Measurements from ENCODE around the gene P2RX4. TPM values are rescaled to one million over a fixed set of nuclear protein-coding genes. Genes with fewer than 3 reads are reported as not detected.
"Not testable (repeated sequence)": the region's sequence is repeated elsewhere in the genome, so short reads cannot be mapped to it uniquely, and the experiment has no call there.

Gene P2RX4
- total RNA-seq, 2 experiments from 2014 or later, result 117 to 125 TPM

DNA sequence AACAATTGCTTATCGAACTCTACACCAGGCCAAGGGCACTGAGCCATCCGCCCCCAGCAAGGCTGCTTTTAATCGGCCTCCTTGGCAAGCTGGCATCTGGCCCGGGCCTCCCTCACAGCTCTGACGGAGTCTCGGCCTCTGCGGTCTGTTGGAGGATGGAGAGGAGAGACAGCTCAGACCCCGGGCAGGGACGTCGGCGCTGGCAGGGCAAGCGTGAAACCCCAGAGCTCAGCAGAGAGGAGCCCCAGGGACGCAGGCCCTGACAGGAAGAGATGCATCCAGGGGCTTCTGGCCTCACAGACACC, 69.1 kb downstream of the P2RX4 start:
- no peaks in the 10 kb centered on the region for H3K27me3 Mint-ChIP-seq
- H3K27ac Mint-ChIP-seq, result no peak overlapping the region
- H3K4me3 Mint-ChIP-seq, result no peak overlapping the region
- no peak for DNase-seq
- ChIA-PET POLR2A (interaction anchor here (0.9 to 1.5 kb wide), 2 partner anchors 24 to 48 kb away, joined by 3 read pairs; no protein-coding TSS in a partner anchor), CTCF (no interaction called here)
- H3K4me1 Mint-ChIP-seq, result peaks cover 5% of the 10 kb centered on the region
- peaks cover 24% of the 10 kb centered on the region for H3K36me3 Mint-ChIP-seq (ENCODE audit: low read depth)
- no peaks in the 10 kb centered on the region for H3K9me3 Mint-ChIP-seq

GRCh38 chr12:121279507-121279915, 69.6 kb downstream of the P2RX4 start:
- Mint-ChIP-seq H3K27me3 (no peaks in the 10 kb centered on the region), H3K4me3 (no peak overlapping the region), H3K9me3 (no peaks in the 10 kb centered on the region), H3K27ac (no peak overlapping the region), H3K36me3 (ENCODE audit: low read depth) (peaks cover 24% of the 10 kb centered on the region), H3K4me1 (peaks cover 5% of the 10 kb centered on the region)
- DNase-seq, result no peak
- CTCF ChIA-PET, result no interaction called here
- POLR2A ChIA-PET, result interaction anchor here (1.5 kb wide), 1 partner anchor 25 kb away, joined by 3 read pairs; no protein-coding TSS in a partner anchor

GRCh38 chr12:121280531-121280930, 70.6 kb downstream of the P2RX4 start:
- H3K27ac Mint-ChIP-seq, H3K4me1 Mint-ChIP-seq, H3K4me3 Mint-ChIP-seq, DNase-seq, H3K9me3 Mint-ChIP-seq, H3K27me3 Mint-ChIP-seq, CTCF ChIA-PET: not testable (repeated sequence)
- POLR2A ChIA-PET, result interaction anchor here (1.5 kb wide), 1 partner anchor 26 kb away, joined by 3 read pairs; no protein-coding TSS in a partner anchor
- peaks cover 24% of the 10 kb centered on the region for H3K36me3 Mint-ChIP-seq (ENCODE audit: low read depth)

DNA sequence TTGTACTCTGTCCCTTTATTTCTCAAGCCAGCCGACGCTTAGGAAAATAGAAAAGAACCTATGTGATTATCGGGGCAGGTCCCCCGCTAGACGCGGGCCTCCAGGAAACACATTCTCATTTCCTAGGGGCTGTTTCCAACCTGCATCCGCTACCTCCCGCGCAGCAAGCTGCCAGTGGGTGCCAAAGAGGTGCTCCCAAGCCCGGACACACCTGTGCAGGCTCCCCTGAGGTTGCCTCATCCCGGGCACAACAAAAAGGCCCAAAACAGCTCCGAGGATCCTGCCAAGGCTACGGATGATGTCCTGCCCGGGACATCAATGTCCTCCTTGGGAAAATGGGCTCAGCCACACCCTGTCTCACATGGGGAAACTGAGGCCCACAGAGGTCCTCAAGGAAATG, 71.2 kb downstream of the P2RX4 start:
- CTCF ChIA-PET, H3K9me3 Mint-ChIP-seq, H3K4me3 Mint-ChIP-seq, DNase-seq, POLR2A ChIA-PET, H3K27ac Mint-ChIP-seq, H3K4me1 Mint-ChIP-seq, H3K27me3 Mint-ChIP-seq: not testable (repeated sequence)
- H3K36me3 Mint-ChIP-seq (ENCODE audit: low read depth), result peaks cover 24% of the 10 kb centered on the region

GRCh38 chr12:121282072-121282742, 72.3 kb downstream of the P2RX4 start:
- Mint-ChIP-seq H3K27ac (no peak overlapping the region), H3K36me3 (ENCODE audit: low read depth) (peaks cover 18% of the 10 kb centered on the region), H3K9me3 (no peaks in the 10 kb centered on the region), H3K4me1 (peaks cover 2% of the 10 kb centered on the region), H3K4me3 (no peak overlapping the region), H3K27me3 (no peaks in the 10 kb centered on the region)
- ChIA-PET POLR2A (no interaction called here), CTCF (no interaction called here)
- no peak for DNase-seq

DNA sequence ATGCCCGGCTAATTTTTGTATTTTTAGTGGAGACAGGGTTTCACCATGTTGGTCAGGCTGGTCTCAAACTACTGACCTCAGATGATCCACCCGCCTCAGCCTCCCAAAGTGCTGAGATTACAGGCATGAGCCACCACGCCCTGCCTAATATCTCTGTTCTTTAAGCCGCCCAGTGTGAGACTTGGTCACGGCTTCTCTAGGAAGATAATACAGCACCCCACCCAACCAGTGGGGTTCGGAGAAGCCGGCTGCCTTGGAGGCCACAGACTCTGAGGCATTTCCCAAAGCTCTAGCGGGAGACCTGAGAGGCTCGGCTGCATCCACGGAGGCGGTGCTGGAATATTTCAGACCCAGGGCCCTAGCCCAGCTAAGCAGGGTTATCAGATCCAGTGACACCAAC, 73.0 kb downstream of the P2RX4 start:
- H3K4me3 Mint-ChIP-seq, H3K9me3 Mint-ChIP-seq, H3K27ac Mint-ChIP-seq, DNase-seq, H3K27me3 Mint-ChIP-seq, CTCF ChIA-PET, H3K4me1 Mint-ChIP-seq: not testable (repeated sequence)
- POLR2A ChIA-PET, result interaction anchor here (0.7 kb wide), 1 partner anchor 69 kb away, joined by 4 read pairs; the partner anchor contains the start of gene ANAPC5
- peaks cover 15% of the 10 kb centered on the region for H3K36me3 Mint-ChIP-seq (ENCODE audit: low read depth)

GRCh38 chr12:121283388-121283787, 73.5 kb downstream of the P2RX4 start:
- no peak overlapping the region for H3K27ac Mint-ChIP-seq
- peaks cover 11% of the 10 kb centered on the region for H3K36me3 Mint-ChIP-seq (ENCODE audit: low read depth)
- POLR2A ChIA-PET, result interaction anchor here (0.7 kb wide), 1 partner anchor 69 kb away, joined by 4 read pairs; the partner anchor contains the start of gene ANAPC5
- H3K4me1 Mint-ChIP-seq, result peaks cover 4% of the 10 kb centered on the region
- H3K27me3 Mint-ChIP-seq, result no peaks in the 10 kb centered on the region
- no peak for DNase-seq
- H3K9me3 Mint-ChIP-seq, result no peaks in the 10 kb centered on the region
- CTCF ChIA-PET, result no interaction called here
- no peak overlapping the region for H3K4me3 Mint-ChIP-seq

Other genes with a start within 250 kb of the P2RX4 start
- gene HNF1A, start 231.6 kb upstream of the P2RX4 start, total RNA-seq, result not detected
- 10 to 100 TPM; 11.5 to 12.3 TPM for gene C12orf43, start 193.6 kb upstream of the P2RX4 start, total RNA-seq
- gene OASL, start 170.9 kb upstream of the P2RX4 start, total RNA-seq, result 100 to 1,000 TPM; 104 to 107 TPM
- 10 to 100 TPM; 47.0 to 49.1 TPM for gene P2RX7, start 77.3 kb upstream of the P2RX4 start, total RNA-seq
- gene CAMKK2, start 86.6 kb downstream of the P2RX4 start, total RNA-seq, result 10 to 100 TPM; 27.6 to 29.1 TPM
- 100 to 1,000 TPM; 125 to 131 TPM for gene ANAPC5, start 142.3 kb downstream of the P2RX4 start, total RNA-seq
- 10 to 100 TPM; 88.2 to 90.1 TPM for gene RNF34, start 190.0 kb downstream of the P2RX4 start, total RNA-seq